ENCODE data around the gene ZNF438.

DNA sequence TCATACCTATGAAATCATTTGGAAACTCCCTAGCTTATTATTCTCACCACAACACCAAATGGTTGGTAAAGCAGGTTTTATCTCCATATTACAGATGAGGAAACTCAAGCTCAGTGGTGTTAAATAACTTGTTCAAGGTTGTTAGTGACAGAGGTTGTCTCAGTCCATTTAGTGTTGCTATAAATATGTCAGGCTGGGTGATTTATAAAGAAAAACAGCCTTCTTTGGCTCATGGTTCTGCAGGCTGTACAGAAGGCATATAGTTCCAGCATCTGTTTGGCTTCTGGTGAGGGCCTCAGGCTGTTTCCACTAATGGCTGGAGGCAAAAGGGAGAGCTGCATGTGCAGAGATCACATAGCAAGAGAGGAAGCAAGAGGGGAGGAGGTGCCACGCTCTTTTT is 96.6 kb downstream of the ZNF438 start:
- TF ChIP-seq, protein P1, sequence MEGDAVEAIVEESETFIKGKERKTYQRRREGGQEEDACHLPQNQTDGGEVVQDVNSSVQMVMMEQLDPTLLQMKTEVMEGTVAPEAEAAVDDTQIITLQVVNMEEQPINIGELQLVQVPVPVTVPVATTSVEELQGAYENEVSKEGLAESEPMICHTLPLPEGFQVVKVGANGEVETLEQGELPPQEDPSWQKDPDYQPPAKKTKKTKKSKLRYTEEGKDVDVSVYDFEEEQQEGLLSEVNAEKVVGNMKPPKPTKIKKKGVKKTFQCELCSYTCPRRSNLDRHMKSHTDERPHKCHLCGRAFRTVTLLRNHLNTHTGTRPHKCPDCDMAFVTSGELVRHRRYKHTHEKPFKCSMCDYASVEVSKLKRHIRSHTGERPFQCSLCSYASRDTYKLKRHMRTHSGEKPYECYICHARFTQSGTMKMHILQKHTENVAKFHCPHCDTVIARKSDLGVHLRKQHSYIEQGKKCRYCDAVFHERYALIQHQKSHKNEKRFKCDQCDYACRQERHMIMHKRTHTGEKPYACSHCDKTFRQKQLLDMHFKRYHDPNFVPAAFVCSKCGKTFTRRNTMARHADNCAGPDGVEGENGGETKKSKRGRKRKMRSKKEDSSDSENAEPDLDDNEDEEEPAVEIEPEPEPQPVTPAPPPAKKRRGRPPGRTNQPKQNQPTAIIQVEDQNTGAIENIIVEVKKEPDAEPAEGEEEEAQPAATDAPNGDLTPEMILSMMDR (conservative IDR thresholded peaks at IDR 0.05; ENCODE audit: low read depth, low read length), result no peak
- TF ChIP-seq EZH2 (IDR thresholded peaks at IDR 0.05; ENCODE audit: borderline replicate concordance, low read depth, low read length, poor library complexity, severe bottlenecking), result no peak
